KMS-11 (cell line): ENCODE data around the gene MSS51.

Source experiments
- H2AFZ ChIP-seq: fragments of 200-600 bp; sonication (generic); 2 replicates; pipeline ENCODE4 v1.6.1; 2016; ENCODE audit warnings: antibody characterized with exemption, mixed run types, low read depth
- H3K27ac ChIP-seq: fragments of 200-600 bp; sonication (generic); 2 replicates; pipeline ENCODE4 v1.6.1; 2016; ENCODE audit warnings: mild to moderate bottlenecking, mixed run types
- H3K27me3 ChIP-seq: fragments of 200-600 bp; sonication (generic); 2 replicates; pipeline ENCODE4 v1.6.1; 2017; ENCODE audit warnings: mild to moderate bottlenecking, low read depth, mixed run types, moderate library complexity; ENCODE audit not compliant: insufficient read depth
- H3K36me3 ChIP-seq: fragments of 200-600 bp; sonication (generic); 2 replicates; pipeline ENCODE4 v1.6.1; 2017; ENCODE audit warnings: mild to moderate bottlenecking, mixed run types; ENCODE audit not compliant: insufficient read depth
- H3K4me1 ChIP-seq: fragments of 200-600 bp; sonication (generic); 2 replicates; pipeline ENCODE4 v1.6.1; 2016; ENCODE audit warnings: mild to moderate bottlenecking, low read depth, mixed run types; ENCODE audit not compliant: poor library complexity, severe bottlenecking
- H3K4me2 ChIP-seq: fragments of 200-600 bp; sonication (generic); 2 replicates; pipeline ENCODE4 v1.7.0; 2016; ENCODE audit warnings: mild to moderate bottlenecking, mixed run types
- H3K4me3 ChIP-seq: fragments of 200-600 bp; sonication (generic); IDR thresholded peaks from 2 replicates; pipeline ENCODE4 v1.6.1; 2017; ENCODE audit warnings: low read depth, low read length, mixed read lengths; ENCODE audit not compliant: insufficient read depth
- H3K79me2 ChIP-seq: fragments of 200-600 bp; sonication (generic); 2 replicates; pipeline ENCODE4 v1.6.1; 2016; ENCODE audit warnings: low read depth, mixed run types; ENCODE audit not compliant: insufficient read depth
- H3K9ac ChIP-seq: fragments of 200-600 bp; sonication (generic); 2 replicates; pipeline ENCODE4 v1.6.1; 2016; ENCODE audit warnings: mild to moderate bottlenecking, mixed run types
- H4K20me1 ChIP-seq: fragments of 200-600 bp; sonication (generic); 2 replicates; pipeline ENCODE4 v1.6.1; 2016; ENCODE audit warnings: mild to moderate bottlenecking, mixed run types; ENCODE audit not compliant: insufficient read depth
- TF ChIP-seq, protein P1 (sequence below): fragments of 200-600 bp; sonication (generic); conservative IDR thresholded peaks from 2 replicates; pipeline ENCODE4 v1.6.1; 2017; ENCODE audit warnings: low read depth, mild to moderate bottlenecking, antibody characterized with exemption, low read length, moderate library complexity, mixed read lengths

The MSS51 gene

DNA sequence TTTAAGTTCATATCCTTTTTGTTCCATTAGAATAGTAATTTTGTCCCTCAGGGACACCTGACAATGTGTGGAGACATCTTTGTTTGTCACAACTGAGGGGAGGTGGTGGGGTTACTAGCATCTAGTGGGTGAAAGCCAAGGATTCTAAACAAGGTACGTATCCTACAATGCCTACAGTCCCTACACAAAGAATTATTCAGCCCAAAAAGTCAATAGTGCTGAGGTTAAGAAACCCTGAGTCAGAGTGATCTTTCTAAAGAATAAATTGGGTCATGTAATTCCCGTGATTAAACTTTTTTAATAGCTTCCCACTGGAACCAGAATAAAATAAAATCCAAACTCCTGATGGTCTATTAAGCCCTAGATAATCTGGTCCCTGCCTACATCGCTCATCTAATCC lies 16.8 kb downstream of the MSS51 start:
- Histone ChIP-seq H3K4me2 (no peak overlapping the region), H3K27me3 (no peaks in the 10 kb centered on the region), H3K79me2 (peaks cover 17% of the 10 kb centered on the region), H3K4me1 (peaks cover 16% of the 10 kb centered on the region), H2AFZ (no peak overlapping the region), H3K9ac (no peak overlapping the region), H4K20me1 (no peaks in the 10 kb centered on the region), H3K36me3 (no peaks in the 10 kb centered on the region), H3K4me3 (no peak overlapping the region), H3K27ac (no peak overlapping the region)
- TF ChIP-seq, protein P1, sequence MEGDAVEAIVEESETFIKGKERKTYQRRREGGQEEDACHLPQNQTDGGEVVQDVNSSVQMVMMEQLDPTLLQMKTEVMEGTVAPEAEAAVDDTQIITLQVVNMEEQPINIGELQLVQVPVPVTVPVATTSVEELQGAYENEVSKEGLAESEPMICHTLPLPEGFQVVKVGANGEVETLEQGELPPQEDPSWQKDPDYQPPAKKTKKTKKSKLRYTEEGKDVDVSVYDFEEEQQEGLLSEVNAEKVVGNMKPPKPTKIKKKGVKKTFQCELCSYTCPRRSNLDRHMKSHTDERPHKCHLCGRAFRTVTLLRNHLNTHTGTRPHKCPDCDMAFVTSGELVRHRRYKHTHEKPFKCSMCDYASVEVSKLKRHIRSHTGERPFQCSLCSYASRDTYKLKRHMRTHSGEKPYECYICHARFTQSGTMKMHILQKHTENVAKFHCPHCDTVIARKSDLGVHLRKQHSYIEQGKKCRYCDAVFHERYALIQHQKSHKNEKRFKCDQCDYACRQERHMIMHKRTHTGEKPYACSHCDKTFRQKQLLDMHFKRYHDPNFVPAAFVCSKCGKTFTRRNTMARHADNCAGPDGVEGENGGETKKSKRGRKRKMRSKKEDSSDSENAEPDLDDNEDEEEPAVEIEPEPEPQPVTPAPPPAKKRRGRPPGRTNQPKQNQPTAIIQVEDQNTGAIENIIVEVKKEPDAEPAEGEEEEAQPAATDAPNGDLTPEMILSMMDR = no peak

DNA sequence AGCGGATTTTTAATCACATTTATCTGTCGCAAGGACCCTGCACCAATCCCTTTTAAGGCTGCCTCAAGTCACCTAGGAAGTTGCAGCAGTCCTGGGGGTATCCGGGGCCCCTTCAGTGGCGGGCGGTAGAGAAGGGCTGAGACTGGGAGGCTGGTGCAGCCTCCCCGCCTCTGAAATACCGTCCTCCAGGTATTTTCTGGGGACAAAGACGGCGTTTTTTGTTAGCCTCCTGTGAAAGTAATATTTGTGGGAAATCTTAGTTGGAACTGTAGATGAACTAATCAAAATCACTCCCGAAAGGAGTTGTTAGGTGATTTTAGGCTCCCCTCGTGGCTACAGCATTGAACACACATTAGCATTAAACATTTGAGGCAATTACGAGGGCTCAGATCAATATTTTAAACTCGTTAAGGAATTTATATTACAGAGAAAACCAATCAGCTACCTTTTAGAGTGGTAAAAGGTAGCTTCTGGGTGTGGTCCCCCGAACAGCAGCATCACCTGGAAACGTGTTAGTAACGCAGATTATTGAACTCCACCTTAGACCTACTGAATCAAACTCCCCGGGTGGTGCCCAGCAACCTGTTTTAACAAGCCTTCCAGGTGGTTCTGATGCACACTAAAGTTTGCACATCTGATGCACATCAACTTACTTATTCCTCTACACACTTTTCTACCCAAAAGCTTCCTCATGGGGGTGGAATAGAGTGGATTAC lies 19.0 kb downstream of the MSS51 start:
- Histone ChIP-seq H3K4me2 (peak overlapping the region; percentile 95), H3K9ac (peak overlapping the region; percentile 95), H3K4me3 (no peak overlapping the region), H3K27ac (no peak overlapping the region), H2AFZ (peak overlapping the region; percentile 95), H4K20me1 (no peaks in the 10 kb centered on the region), H3K4me1 (peaks cover 16% of the 10 kb centered on the region), H3K79me2 (peaks cover 38% of the 10 kb centered on the region), H3K36me3 (no peaks in the 10 kb centered on the region), H3K27me3 (no peaks in the 10 kb centered on the region)
- TF ChIP-seq, protein P1 = no peak

DNA sequence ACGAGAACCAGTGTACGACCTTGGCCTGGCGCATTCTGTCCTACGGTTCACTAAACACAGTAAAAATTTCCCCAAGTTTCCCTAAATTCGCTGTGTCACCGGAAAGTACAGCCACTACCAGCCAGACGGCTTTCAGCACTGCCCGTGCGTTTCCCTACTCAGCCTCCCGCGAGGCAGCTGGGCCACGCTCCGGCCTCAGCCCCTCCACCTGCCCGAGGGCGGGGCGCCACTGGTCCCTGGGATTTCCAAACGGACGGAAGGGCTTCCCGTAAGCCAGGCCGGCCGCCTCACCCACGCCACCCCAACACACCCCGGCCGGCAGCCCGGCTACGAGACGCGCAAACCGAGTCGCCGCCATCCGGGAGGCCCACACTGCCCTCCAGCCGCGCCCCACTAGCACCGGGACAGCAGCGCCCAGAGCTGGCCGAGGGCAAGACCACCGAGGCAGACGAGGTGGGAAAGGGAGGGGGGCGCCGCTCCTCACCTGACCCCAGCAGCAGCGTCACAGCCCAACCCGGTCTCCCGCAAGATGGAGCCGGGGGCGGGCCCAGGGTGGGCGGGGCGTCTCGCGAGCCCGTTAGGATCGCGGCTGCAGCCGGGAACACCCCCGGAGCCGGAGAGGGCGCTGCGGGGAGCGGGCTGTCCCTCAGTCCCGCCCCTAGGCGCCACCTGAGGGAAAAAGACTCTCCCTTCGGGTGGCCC lies 19.7 kb downstream of the MSS51 start, which contains the start of gene ANXA7:
TSS of gene ANXA7 (minus strand) at position 531 of the 702 bp plus-strand sequence. CDS start 13,202 bp downstream, outside the sequence.
- Histone ChIP-seq H4K20me1 (peaks cover 3% of the 10 kb centered on the region; the same call in 1 of the 2 replicates), H3K4me2 (peak within 1 kb of the TSS; percentile 95), H3K4me1 (peaks cover 16% of the 10 kb centered on the region), H3K36me3 (no peaks in the 10 kb centered on the region), H3K9ac (peak within 1 kb of the TSS; percentile 95), H3K27me3 (no peaks in the 10 kb centered on the region), H3K79me2 (peaks cover 45% of the 10 kb centered on the region), H2AFZ (peak within 1 kb of the TSS; percentile 95), H3K4me3 (no peak within 1 kb of the TSS), H3K27ac (peak within 1 kb of the TSS; percentile 95)
- TF ChIP-seq, protein P1 = no peak

DNA sequence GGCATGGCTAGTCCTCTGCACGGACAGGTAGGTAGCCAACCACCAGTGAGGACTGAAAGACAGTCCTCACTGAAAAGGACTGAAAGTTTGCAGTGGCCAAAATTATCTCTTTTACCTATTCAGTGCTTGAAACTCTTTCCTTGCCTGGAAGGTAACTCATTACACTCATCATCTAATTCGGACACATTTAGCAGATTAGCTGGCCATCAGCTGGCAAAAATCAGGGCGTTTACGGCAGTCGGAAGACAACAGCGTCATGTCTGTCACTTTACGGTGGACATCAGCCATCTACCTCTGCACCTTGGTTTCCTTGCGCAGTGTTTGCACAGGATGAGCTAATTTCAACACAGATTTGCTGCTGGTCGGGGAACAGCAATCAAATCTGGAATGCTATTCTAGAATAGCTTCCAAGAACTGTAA lies 20.2 kb downstream of the MSS51 start:
- Histone ChIP-seq H2AFZ (peak overlapping the region; percentile 95), H3K4me2 (peak overlapping the region; percentile 74), H3K4me3 (no peak overlapping the region), H3K36me3 (no peaks in the 10 kb centered on the region), H3K4me1 (peaks cover 16% of the 10 kb centered on the region), H4K20me1 (peaks cover 7% of the 10 kb centered on the region; the same call in 1 of the 2 replicates), H3K27me3 (no peaks in the 10 kb centered on the region), H3K79me2 (peaks cover 51% of the 10 kb centered on the region), H3K27ac (peak overlapping the region; percentile 95), H3K9ac (peak overlapping the region; percentile 95)
- TF ChIP-seq, protein P1 = no peak
